Measurements from ENCODE around the gene C3orf38. TPM values are rescaled to one million over a fixed set of nuclear protein-coding genes. Genes with fewer than 3 reads are reported as not detected.

Gene C3orf38
- 56.0 TPM for total RNA-seq

GRCh38 chr3:88149509-88150362 lies at the start of gene C3orf38:
Gene C3orf38, plus strand, starts transcription at chr3:88149959. Its CDS starts 94 bp downstream, at chr3:88150053.

Other genes starting within 250 kb of the C3orf38 start
- gene CGGBP1, start 91.0 kb upstream of the C3orf38 start, total RNA-seq, result 138 TPM
- 53.6 TPM for gene ZNF654, start 90.7 kb upstream of the C3orf38 start, total RNA-seq